Measurements from ENCODE around the gene TMEM115. TPM values are rescaled to one million over a fixed set of nuclear protein-coding genes. Genes with fewer than 3 reads are reported as not detected.

The TMEM115 gene
- total and polyA plus RNA-seq, 9 of the 15 experiments (the other 6 are each of a cell fraction or from before 2014, with no cell fraction given) = 1.6 to 26.9 (median 14.1) TPM

DNA sequence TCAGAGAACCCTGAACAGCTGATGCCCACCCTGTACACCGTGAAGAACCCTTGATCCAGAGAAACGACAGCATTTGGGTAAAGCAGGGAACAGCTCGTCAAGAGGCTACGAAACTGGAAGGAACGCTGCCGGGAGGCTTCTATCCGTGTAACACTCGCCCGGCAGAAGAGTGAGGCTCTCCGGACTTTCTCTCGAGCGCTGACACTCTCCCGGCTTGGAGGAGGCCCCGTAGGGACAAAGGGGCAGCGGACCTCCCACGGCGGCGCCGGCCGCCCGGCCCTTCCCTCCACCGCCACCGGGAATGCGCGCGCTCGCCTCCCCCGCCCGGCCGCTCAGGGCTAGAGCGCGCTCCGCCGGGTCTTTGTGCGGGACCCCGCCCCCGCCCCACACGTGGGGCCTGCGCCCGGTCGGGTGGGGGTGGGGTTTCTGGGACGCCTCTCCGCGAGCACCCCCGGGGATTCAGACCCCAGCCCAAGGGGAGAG is 38.4 kb downstream of the TMEM115 start (continued):
- TF ChIP-seq, protein P1, sequence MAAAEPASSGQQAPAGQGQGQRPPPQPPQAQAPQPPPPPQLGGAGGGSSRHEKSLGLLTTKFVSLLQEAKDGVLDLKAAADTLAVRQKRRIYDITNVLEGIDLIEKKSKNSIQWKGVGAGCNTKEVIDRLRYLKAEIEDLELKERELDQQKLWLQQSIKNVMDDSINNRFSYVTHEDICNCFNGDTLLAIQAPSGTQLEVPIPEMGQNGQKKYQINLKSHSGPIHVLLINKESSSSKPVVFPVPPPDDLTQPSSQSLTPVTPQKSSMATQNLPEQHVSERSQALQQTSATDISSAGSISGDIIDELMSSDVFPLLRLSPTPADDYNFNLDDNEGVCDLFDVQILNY (CRISPR knock-in tag; IDR thresholded peaks at IDR 0.05) = no peak
- TF ChIP-seq RFX5 (IDR thresholded peaks at IDR 0.05; ENCODE audit: low read depth, low read length) = no peak
- no peak for TF ChIP-seq PRPF4 (IDR thresholded peaks at IDR 0.05; ENCODE audit: insufficient read depth, low read depth, low read length, poor library complexity, severe bottlenecking)
- TF ChIP-seq SP2 (IDR thresholded peaks at IDR 0.05; ENCODE audit: extremely low read depth, low read depth, low read length, poor library complexity, severe bottlenecking) = no peak
- TF ChIP-seq, protein P2, sequence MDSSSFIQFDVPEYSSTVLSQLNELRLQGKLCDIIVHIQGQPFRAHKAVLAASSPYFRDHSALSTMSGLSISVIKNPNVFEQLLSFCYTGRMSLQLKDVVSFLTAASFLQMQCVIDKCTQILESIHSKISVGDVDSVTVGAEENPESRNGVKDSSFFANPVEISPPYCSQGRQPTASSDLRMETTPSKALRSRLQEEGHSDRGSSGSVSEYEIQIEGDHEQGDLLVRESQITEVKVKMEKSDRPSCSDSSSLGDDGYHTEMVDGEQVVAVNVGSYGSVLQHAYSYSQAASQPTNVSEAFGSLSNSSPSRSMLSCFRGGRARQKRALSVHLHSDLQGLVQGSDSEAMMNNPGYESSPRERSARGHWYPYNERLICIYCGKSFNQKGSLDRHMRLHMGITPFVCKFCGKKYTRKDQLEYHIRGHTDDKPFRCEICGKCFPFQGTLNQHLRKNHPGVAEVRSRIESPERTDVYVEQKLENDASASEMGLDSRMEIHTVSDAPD (CRISPR knock-in tag; IDR thresholded peaks at IDR 0.05) = no peak
- no peak for TF ChIP-seq CBFA2T3 (IDR thresholded peaks at IDR 0.05)
- TF ChIP-seq COPS2 (conservative IDR thresholded peaks at IDR 0.05) = no peak
- TF ChIP-seq YY1 (IDR thresholded peaks at IDR 0.05; ENCODE audit: borderline replicate concordance in 1 of 3, control insufficient read depth in 1 of 3, extremely low read depth in 1 of 3, insufficient read depth in 3 of 3, insufficient read length in 1 of 3, insufficient replicate concordance in 2 of 3, low read depth in 1 of 3, low read length in 2 of 3) = no peak
- TF ChIP-seq FOSL1 (tag; conservative IDR thresholded peaks at IDR 0.05) = no peak
- no peak for TF ChIP-seq ZNF696 (CRISPR knock-in tag; conservative IDR thresholded peaks at IDR 0.05)
- TF ChIP-seq, protein P3, sequence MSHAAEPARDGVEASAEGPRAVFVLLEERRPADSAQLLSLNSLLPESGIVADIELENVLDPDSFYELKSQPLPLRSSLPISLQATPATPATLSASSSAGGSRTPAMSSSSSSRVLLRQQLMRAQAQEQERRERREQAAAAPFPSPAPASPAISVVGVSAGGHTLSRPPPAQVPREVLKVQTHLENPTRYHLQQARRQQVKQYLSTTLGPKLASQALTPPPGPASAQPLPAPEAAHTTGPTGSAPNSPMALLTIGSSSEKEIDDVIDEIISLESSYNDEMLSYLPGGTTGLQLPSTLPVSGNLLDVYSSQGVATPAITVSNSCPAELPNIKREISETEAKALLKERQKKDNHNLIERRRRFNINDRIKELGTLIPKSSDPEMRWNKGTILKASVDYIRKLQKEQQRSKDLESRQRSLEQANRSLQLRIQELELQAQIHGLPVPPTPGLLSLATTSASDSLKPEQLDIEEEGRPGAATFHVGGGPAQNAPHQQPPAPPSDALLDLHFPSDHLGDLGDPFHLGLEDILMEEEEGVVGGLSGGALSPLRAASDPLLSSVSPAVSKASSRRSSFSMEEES (CRISPR knock-in tag; IDR thresholded peaks at IDR 0.05) = no peak
- no peak for TF ChIP-seq KLF1 (tag; IDR thresholded peaks at IDR 0.05)
- no peak for TF ChIP-seq ZNF764 (CRISPR knock-in tag; IDR thresholded peaks at IDR 0.05; ENCODE audit: low read depth)
- no peak for TF ChIP-seq NCOA6 (IDR thresholded peaks at IDR 0.05)
- no peak for TF ChIP-seq CHD4 (IDR thresholded peaks at IDR 0.05; ENCODE audit: insufficient read depth, insufficient replicate concordance, low read depth, low read length, poor library complexity, severe bottlenecking)
- TF ChIP-seq, protein P4, sequence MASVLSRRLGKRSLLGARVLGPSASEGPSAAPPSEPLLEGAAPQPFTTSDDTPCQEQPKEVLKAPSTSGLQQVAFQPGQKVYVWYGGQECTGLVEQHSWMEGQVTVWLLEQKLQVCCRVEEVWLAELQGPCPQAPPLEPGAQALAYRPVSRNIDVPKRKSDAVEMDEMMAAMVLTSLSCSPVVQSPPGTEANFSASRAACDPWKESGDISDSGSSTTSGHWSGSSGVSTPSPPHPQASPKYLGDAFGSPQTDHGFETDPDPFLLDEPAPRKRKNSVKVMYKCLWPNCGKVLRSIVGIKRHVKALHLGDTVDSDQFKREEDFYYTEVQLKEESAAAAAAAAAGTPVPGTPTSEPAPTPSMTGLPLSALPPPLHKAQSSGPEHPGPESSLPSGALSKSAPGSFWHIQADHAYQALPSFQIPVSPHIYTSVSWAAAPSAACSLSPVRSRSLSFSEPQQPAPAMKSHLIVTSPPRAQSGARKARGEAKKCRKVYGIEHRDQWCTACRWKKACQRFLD (CRISPR knock-in tag; IDR thresholded peaks at IDR 0.05) = no peak
- TF ChIP-seq ZNF445 (CRISPR knock-in tag; IDR thresholded peaks at IDR 0.05; ENCODE audit: low read depth) = no peak
- no peak for TF ChIP-seq TSC22D4 (tag; IDR thresholded peaks at IDR 0.05)
- TF ChIP-seq C11orf30 (IDR thresholded peaks at IDR 0.05; ENCODE audit: low read depth) = no peak
- no peak for TF ChIP-seq ZZZ3 (IDR thresholded peaks at IDR 0.05)
- no peak for TF ChIP-seq CBX2 (IDR thresholded peaks at IDR 0.05; ENCODE audit: insufficient read depth, low read length, poor library complexity, severe bottlenecking)
- TF ChIP-seq ZNF561 (CRISPR knock-in tag; conservative IDR thresholded peaks at IDR 0.05) = no peak
